Measurements from ENCODE around the gene CCDC137. TPM values are rescaled to one million over a fixed set of nuclear protein-coding genes. Genes with fewer than 3 reads are reported as not detected.

The CCDC137 gene
- total RNA-seq, 2 experiments from 2014 or later = 37.4 to 42.3 TPM

GRCh38 chr17:81691608-81692007 is 25.1 kb downstream of the CCDC137 start:
- DNase-seq (no peak), ATAC-seq (no peak)
- no peaks in the 10 kb centered on the region for H3K4me1 Mint-ChIP-seq
- no peak overlapping the region for H3K27ac Mint-ChIP-seq
- H3K27me3 Mint-ChIP-seq = no peaks in the 10 kb centered on the region
- no peaks in the 10 kb centered on the region for H3K9me3 Mint-ChIP-seq (ENCODE audit: low read depth)
- no peak overlapping the region for H3K4me3 Mint-ChIP-seq
- CTCF ChIA-PET = no interaction called here
- H3K36me3 Mint-ChIP-seq = peaks cover 25% of the 10 kb centered on the region

- no peak for ATAC-seq
- DNase-seq = no peak
- peaks cover 3% of the 10 kb centered on the region for H3K4me1 Mint-ChIP-seq
- H3K27ac Mint-ChIP-seq = no peak overlapping the region
- peaks cover 33% of the 10 kb centered on the region for H3K36me3 Mint-ChIP-seq
- no peak overlapping the region for H3K4me3 Mint-ChIP-seq
- H3K27me3 Mint-ChIP-seq = no peaks in the 10 kb centered on the region
- H3K9me3 Mint-ChIP-seq (ENCODE audit: low read depth) = no peaks in the 10 kb centered on the region
- CTCF ChIA-PET = interaction anchor here (1.1 kb wide), 1 partner anchor 9 kb away, joined by 4 read pairs; the partner anchor contains the start of gene MRPL12
These were observed 27.1 kb downstream of the CCDC137 start for GRCh38 chr17:81693509-81694210.

GRCh38 chr17:81694810-81695209 is 28.3 kb downstream of the CCDC137 start:
- H3K9me3 Mint-ChIP-seq (ENCODE audit: low read depth) = no peaks in the 10 kb centered on the region
- H3K4me3 Mint-ChIP-seq = no peak overlapping the region
- CTCF ChIA-PET = no interaction called here
- H3K36me3 Mint-ChIP-seq = peaks cover 34% of the 10 kb centered on the region
- DNase-seq (no peak), ATAC-seq (no peak)
- no peak overlapping the region for H3K27ac Mint-ChIP-seq
- H3K4me1 Mint-ChIP-seq = peaks cover 5% of the 10 kb centered on the region
- H3K27me3 Mint-ChIP-seq = no peaks in the 10 kb centered on the region

- CTCF ChIA-PET = no interaction called here
- Mint-ChIP-seq H3K36me3 (peaks cover 31% of the 10 kb centered on the region), H3K4me1 (peaks cover 5% of the 10 kb centered on the region), H3K9me3 (ENCODE audit: low read depth) (no peaks in the 10 kb centered on the region), H3K27me3 (no peaks in the 10 kb centered on the region), H3K27ac (no peak overlapping the region), H3K4me3 (no peak overlapping the region)
- DNase-seq (no peak), ATAC-seq (no peak)
These were observed 28.7 kb downstream of the CCDC137 start for GRCh38 chr17:81695211-81695610.

GRCh38 chr17:81695801-81696200 is 29.3 kb downstream of the CCDC137 start:
- DNase-seq (no peak), ATAC-seq (no peak)
- Mint-ChIP-seq H3K27me3 (no peaks in the 10 kb centered on the region), H3K4me1 (peaks cover 8% of the 10 kb centered on the region), H3K27ac (no peak overlapping the region), H3K36me3 (peaks cover 33% of the 10 kb centered on the region), H3K9me3 (ENCODE audit: low read depth) (no peaks in the 10 kb centered on the region), H3K4me3 (no peak overlapping the region)
- CTCF ChIA-PET = no interaction called here

GRCh38 chr17:81696218-81696941 is 29.8 kb downstream of the CCDC137 start:
- Mint-ChIP-seq H3K36me3 (peaks cover 35% of the 10 kb centered on the region), H3K4me3 (no peak overlapping the region), H3K27ac (no peak overlapping the region), H3K9me3 (ENCODE audit: low read depth) (no peaks in the 10 kb centered on the region), H3K4me1 (peaks cover 14% of the 10 kb centered on the region), H3K27me3 (no peaks in the 10 kb centered on the region)
- DNase-seq = no peak
- CTCF ChIA-PET = no interaction called here
- ATAC-seq = no peak

DNA sequence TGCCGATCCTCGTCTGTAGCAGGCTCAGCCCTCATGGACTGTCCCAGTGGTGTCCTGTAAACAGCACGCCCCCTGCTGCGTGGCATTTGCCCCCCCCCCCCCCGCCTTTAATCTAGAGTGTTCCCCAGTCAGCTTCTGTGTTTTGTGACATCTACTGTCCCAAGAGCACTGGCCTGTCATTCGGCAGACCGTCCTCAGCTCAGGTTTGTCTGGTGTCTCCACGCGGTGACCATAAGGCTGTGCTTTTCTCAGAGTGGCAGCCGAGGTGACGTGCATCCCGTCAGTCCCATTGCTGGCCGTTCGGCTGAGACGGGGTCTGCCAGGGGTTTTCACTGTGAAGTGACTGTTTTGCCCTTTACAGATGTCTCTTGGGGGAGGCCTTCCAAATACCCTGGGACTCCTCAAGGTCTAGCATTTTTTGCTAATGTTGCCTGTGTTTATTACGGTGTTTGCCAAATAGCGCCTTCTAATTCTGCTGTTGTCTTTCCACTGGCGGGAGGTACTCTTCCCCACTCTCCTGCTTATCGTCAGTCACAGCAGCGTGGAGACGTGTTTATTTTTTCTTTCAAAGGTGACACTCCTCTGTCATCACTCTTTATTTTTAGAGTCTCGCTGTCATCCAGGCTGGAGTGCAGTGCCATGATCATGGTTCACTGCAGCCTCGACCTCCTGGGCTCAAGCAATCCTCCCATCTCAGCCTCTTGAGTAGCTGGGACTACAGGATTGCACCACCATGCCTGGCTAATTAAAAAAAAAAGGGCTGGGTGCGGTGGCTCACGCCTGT is 30.9 kb downstream of the CCDC137 start:
- Mint-ChIP-seq H3K4me3 (no peak overlapping the region), H3K4me1 (peaks cover 22% of the 10 kb centered on the region), H3K36me3 (peaks cover 36% of the 10 kb centered on the region), H3K27me3 (no peaks in the 10 kb centered on the region), H3K9me3 (ENCODE audit: low read depth) (no peaks in the 10 kb centered on the region), H3K27ac (no peak overlapping the region)
- no peak for DNase-seq
- no peak for ATAC-seq
- CTCF ChIA-PET = no interaction called here

GRCh38 chr17:81700353-81701287 is 34.1 kb downstream of the CCDC137 start:
- Mint-ChIP-seq H3K27ac (peak overlapping the region; percentile 35), H3K36me3 (peaks cover 47% of the 10 kb centered on the region), H3K4me3 (peak overlapping the region; percentile 90), H3K27me3 (no peaks in the 10 kb centered on the region), H3K4me1 (peaks cover 32% of the 10 kb centered on the region), H3K9me3 (ENCODE audit: low read depth) (no peaks in the 10 kb centered on the region)
- ATAC-seq (no peak), DNase-seq (no peak)
- CTCF ChIA-PET = interaction anchor here (0.6 to 3.2 kb wide), 4 partner anchors 17 to 150 kb away, joined by 3 to 9 read pairs (median 6); partner anchors contain the start of genes ARL16 and HGS

- H3K4me3 Mint-ChIP-seq = peak overlapping the region; percentile 90
- DNase-seq = no peak
- no peaks in the 10 kb centered on the region for H3K27me3 Mint-ChIP-seq
- peaks cover 36% of the 10 kb centered on the region for H3K4me1 Mint-ChIP-seq
- no peaks in the 10 kb centered on the region for H3K9me3 Mint-ChIP-seq (ENCODE audit: low read depth)
- H3K27ac Mint-ChIP-seq = peak overlapping the region; percentile 93
- ATAC-seq = no peak
- H3K36me3 Mint-ChIP-seq = peaks cover 54% of the 10 kb centered on the region
- CTCF ChIA-PET = interaction anchor here (1.1 to 3.2 kb wide), 9 partner anchors 8 to 683 kb away, joined by 3 to 9 read pairs (median 5); partner anchors contain the start of genes ARL16 and HGS
These were observed 34.9 kb downstream of the CCDC137 start for GRCh38 chr17:81701288-81702071.

- Mint-ChIP-seq H3K27ac (peak within 1 kb of the TSS; percentile 93), H3K4me3 (peak within 1 kb of the TSS; percentile 90), H3K4me1 (peaks cover 36% of the 10 kb centered on the region), H3K9me3 (ENCODE audit: low read depth) (no peaks in the 10 kb centered on the region), H3K27me3 (no peaks in the 10 kb centered on the region), H3K36me3 (peaks cover 49% of the 10 kb centered on the region)
- CTCF ChIA-PET = interaction anchor here (0.6 to 3.2 kb wide), 14 partner anchors 8 to 685 kb away, joined by 3 to 9 read pairs (median 4); partner anchors contain the start of genes ARL16 and HGS
- peak; percentile 95 for DNase-seq
- peak; percentile 89 for ATAC-seq
These were observed 36.6 kb downstream of the CCDC137 start, which contains the start of gene MRPL12 for GRCh38 chr17:81702934-81703746. TSS of gene MRPL12 (plus strand) at chr17:81703367. CDS start at chr17:81703502, 135 bp downstream.
